ENCODE data around the gene HAND1. TPM values are rescaled to one million over a fixed set of nuclear protein-coding genes. Genes with fewer than 3 reads are reported as not detected.
A peak's percentile ranks its signal among the peaks of the same experiment; 100 is the strongest.

The HAND1 gene
- total RNA-seq, 2 donors from 2014 or later = not detected

- Mint-ChIP-seq H3K9me3 (no peaks in the 10 kb centered on the region), H3K4me3 (no peak overlapping the region), H3K4me1 (no peaks in the 10 kb centered on the region), H3K27ac (no peak overlapping the region), H3K27me3 (peaks cover 14% of the 10 kb centered on the region), H3K36me3 (ENCODE audit: low read depth) (peaks cover 1% of the 10 kb centered on the region)
- ATAC-seq (replicated peaks) = no peak
These were observed 11.9 kb downstream of the HAND1 start for GRCh38 chr5:154466147-154466546.

- H3K36me3 Mint-ChIP-seq (ENCODE audit: low read depth) = peaks cover 5% of the 10 kb centered on the region
- no peak for ATAC-seq (replicated peaks)
- no peak overlapping the region for H3K4me3 Mint-ChIP-seq
- H3K27me3 Mint-ChIP-seq = peaks cover 8% of the 10 kb centered on the region
- no peaks in the 10 kb centered on the region for H3K4me1 Mint-ChIP-seq
- H3K27ac Mint-ChIP-seq = no peak overlapping the region
- no peaks in the 10 kb centered on the region for H3K9me3 Mint-ChIP-seq
These were observed 12.9 kb downstream of the HAND1 start for GRCh38 chr5:154465169-154465568.

- no peak for ATAC-seq (replicated peaks)
- Mint-ChIP-seq H3K9me3 (no peaks in the 10 kb centered on the region), H3K36me3 (ENCODE audit: low read depth) (peaks cover 5% of the 10 kb centered on the region), H3K4me1 (no peaks in the 10 kb centered on the region), H3K27ac (no peak overlapping the region), H3K27me3 (peaks cover 4% of the 10 kb centered on the region), H3K4me3 (no peak overlapping the region)
These were observed 13.6 kb downstream of the HAND1 start for GRCh38 chr5:154464438-154464837.

- Mint-ChIP-seq H3K27me3 (no peaks in the 10 kb centered on the region), H3K9me3 (no peaks in the 10 kb centered on the region), H3K27ac (no peak overlapping the region), H3K4me1 (no peaks in the 10 kb centered on the region), H3K36me3 (ENCODE audit: low read depth) (peaks cover 29% of the 10 kb centered on the region), H3K4me3 (no peak overlapping the region)
- no peak for ATAC-seq (replicated peaks)
These were observed 16.5 kb downstream of the HAND1 start for GRCh38 chr5:154461531-154461930.

GRCh38 chr5:154460172-154460571 is 17.9 kb downstream of the HAND1 start:
- H3K4me1 Mint-ChIP-seq = no peaks in the 10 kb centered on the region
- H3K27me3 Mint-ChIP-seq = no peaks in the 10 kb centered on the region
- no peak overlapping the region for H3K4me3 Mint-ChIP-seq
- H3K27ac Mint-ChIP-seq = no peak overlapping the region
- ATAC-seq (replicated peaks) = no peak
- H3K36me3 Mint-ChIP-seq (ENCODE audit: low read depth) = peaks cover 42% of the 10 kb centered on the region
- H3K9me3 Mint-ChIP-seq = no peaks in the 10 kb centered on the region

- Mint-ChIP-seq H3K27ac (no peak overlapping the region), H3K4me3 (no peak overlapping the region), H3K36me3 (ENCODE audit: low read depth) (peaks cover 54% of the 10 kb centered on the region), H3K9me3 (no peaks in the 10 kb centered on the region), H3K4me1 (no peaks in the 10 kb centered on the region), H3K27me3 (no peaks in the 10 kb centered on the region)
- no peak for ATAC-seq (replicated peaks)
These were observed 19.0 kb downstream of the HAND1 start for GRCh38 chr5:154459015-154459414.

DNA sequence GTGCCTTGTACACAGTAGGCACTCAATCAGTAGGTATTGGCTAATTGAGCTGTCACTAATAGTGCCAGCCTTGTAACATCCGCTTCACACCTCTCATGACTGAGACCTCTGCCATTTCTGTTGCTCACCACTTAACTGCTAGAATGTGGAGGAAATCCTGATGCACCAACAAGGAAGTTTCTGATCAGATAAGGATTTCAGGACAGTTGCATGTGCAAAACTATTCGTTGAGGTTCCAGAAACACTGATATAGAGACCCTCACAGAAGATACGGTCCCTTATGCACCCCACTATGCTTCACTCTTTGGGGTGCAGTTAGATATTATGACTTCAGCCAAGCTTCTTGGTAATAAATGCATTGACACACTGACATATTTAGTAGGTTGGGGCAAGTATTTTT is 21.5 kb downstream of the HAND1 start:
- no peak for ATAC-seq (replicated peaks)
- H3K27ac Mint-ChIP-seq = no peak overlapping the region
- no peaks in the 10 kb centered on the region for H3K27me3 Mint-ChIP-seq
- H3K4me3 Mint-ChIP-seq = no peak overlapping the region
- H3K4me1 Mint-ChIP-seq = peaks cover 6% of the 10 kb centered on the region
- H3K36me3 Mint-ChIP-seq (ENCODE audit: low read depth) = peaks cover 79% of the 10 kb centered on the region
- H3K9me3 Mint-ChIP-seq = no peaks in the 10 kb centered on the region

GRCh38 chr5:154455585-154455984 is 22.4 kb downstream of the HAND1 start:
- peaks cover 83% of the 10 kb centered on the region for H3K36me3 Mint-ChIP-seq (ENCODE audit: low read depth)
- no peak overlapping the region for H3K27ac Mint-ChIP-seq
- no peak for ATAC-seq (replicated peaks)
- no peak overlapping the region for H3K4me3 Mint-ChIP-seq
- H3K9me3 Mint-ChIP-seq = no peaks in the 10 kb centered on the region
- peaks cover 8% of the 10 kb centered on the region for H3K4me1 Mint-ChIP-seq
- H3K27me3 Mint-ChIP-seq = no peaks in the 10 kb centered on the region

DNA sequence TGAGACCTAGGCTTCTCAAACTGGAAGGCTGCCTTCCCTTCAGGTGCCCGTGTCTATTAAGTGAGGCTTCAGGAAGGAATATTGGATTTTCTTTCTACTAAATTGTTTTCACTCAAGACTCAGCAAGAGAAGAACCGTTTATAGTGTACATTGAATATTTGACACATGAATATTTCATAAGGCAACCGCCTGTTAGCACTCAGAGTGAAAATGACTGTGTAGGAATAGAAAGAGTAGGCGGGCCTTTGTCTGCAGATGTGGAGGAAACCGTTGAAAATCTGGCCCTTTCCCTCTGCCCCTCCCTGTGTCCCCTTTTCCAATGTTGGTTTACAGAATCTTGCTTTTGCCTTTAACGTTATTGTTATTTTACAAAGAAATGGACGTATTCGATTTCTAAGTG is 26.1 kb downstream of the HAND1 start:
- peaks cover 24% of the 10 kb centered on the region for H3K4me1 Mint-ChIP-seq
- no peak overlapping the region for H3K27ac Mint-ChIP-seq
- no peaks in the 10 kb centered on the region for H3K9me3 Mint-ChIP-seq
- H3K36me3 Mint-ChIP-seq (ENCODE audit: low read depth) = peaks cover 74% of the 10 kb centered on the region
- no peak for ATAC-seq (replicated peaks)
- H3K4me3 Mint-ChIP-seq = no peak overlapping the region
- H3K27me3 Mint-ChIP-seq = no peaks in the 10 kb centered on the region

DNA sequence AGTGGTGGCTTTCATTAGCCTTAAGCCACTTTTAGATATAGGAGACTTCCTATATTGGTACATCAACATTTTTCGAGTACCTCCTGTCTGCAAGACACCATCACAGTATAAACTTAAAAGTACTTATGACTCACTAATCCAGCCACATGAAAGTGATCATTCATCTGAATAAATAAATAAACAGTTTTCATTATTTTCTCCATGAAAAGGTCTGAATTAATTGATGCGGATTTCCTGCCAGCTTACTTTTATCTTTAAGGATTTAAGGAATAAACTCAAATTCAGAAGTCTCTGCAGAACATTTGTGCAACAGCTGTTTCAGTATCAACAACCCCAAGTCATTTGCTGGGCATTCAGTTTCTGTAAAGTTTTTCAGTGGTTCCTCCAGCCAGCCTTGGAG is 28.2 kb downstream of the HAND1 start:
- H3K4me1 Mint-ChIP-seq = peaks cover 25% of the 10 kb centered on the region
- H3K27me3 Mint-ChIP-seq = no peaks in the 10 kb centered on the region
- H3K36me3 Mint-ChIP-seq (ENCODE audit: low read depth) = peaks cover 58% of the 10 kb centered on the region
- no peak overlapping the region for H3K27ac Mint-ChIP-seq
- peak overlapping the region; percentile 88 for H3K4me3 Mint-ChIP-seq
- ATAC-seq (replicated peaks) = no peak
- H3K9me3 Mint-ChIP-seq = no peaks in the 10 kb centered on the region

GRCh38 chr5:154447089-154447725 is 30.8 kb downstream of the HAND1 start:
- ATAC-seq (replicated peaks) = no peak
- Mint-ChIP-seq H3K9me3 (no peaks in the 10 kb centered on the region), H3K4me1 (peaks cover 31% of the 10 kb centered on the region), H3K36me3 (ENCODE audit: low read depth) (peaks cover 42% of the 10 kb centered on the region), H3K4me3 (peak overlapping the region; percentile 88), H3K27me3 (no peaks in the 10 kb centered on the region), H3K27ac (peak overlapping the region; percentile 74)

GRCh38 chr5:154446195-154447088 is 31.6 kb downstream of the HAND1 start:
- H3K36me3 Mint-ChIP-seq (ENCODE audit: low read depth) = peaks cover 42% of the 10 kb centered on the region
- ATAC-seq (replicated peaks) = peak; percentile 19
- H3K4me1 Mint-ChIP-seq = peaks cover 35% of the 10 kb centered on the region
- peak overlapping the region; percentile 92 for H3K27ac Mint-ChIP-seq
- H3K4me3 Mint-ChIP-seq = peak overlapping the region; percentile 95
- no peaks in the 10 kb centered on the region for H3K9me3 Mint-ChIP-seq
- H3K27me3 Mint-ChIP-seq = no peaks in the 10 kb centered on the region

DNA sequence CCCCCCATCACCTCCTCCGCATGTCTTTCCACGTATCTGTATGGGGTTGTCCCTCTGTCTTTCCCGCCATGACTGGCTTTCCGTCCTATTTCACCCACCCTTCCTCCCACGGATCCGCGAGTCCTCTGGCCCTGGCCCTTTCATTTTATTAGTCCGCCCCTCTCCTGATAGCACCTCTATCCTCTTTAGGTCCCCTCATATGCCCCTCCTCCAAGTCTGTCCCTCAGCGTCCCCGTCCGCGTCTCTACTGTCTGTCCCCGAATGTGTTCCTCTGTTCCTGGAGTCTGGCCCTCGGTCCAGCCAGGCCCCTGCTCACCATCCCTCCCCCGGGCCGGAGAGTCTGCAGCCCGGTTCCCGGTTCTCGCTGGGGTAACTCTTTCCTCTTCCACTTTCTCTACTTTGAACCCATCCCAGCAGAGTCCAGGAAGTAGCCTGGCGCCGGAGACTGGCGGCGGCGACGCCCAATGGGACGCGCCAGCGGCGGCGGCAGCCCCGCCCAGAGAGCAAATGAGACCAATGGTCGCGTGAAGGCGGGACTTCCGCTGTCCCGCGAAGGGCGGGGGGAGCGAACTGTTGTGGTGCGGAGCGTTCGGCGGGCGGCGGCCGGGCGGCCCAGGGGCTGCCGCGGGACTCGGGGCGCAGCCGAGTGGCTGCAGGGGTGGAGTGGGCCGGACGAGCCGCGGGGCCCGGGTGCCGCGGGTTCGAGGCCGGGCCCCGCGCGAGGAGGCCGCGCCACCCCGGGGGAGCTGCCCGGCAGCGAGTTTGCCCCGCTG is 32.4 kb downstream of the HAND1 start, which contains the start of gene SAP30L:
TSS of gene SAP30L (plus strand) at position 576 of the 773 bp plus-strand sequence. CDS start 608 bp downstream, outside the sequence.
- Mint-ChIP-seq H3K27ac (peak within 1 kb of the TSS; percentile 92), H3K9me3 (no peaks in the 10 kb centered on the region), H3K4me3 (peak within 1 kb of the TSS; percentile 95), H3K36me3 (ENCODE audit: low read depth) (peaks cover 42% of the 10 kb centered on the region), H3K27me3 (no peaks in the 10 kb centered on the region), H3K4me1 (peaks cover 32% of the 10 kb centered on the region)
- ATAC-seq (replicated peaks) = peak; percentile 98

DNA sequence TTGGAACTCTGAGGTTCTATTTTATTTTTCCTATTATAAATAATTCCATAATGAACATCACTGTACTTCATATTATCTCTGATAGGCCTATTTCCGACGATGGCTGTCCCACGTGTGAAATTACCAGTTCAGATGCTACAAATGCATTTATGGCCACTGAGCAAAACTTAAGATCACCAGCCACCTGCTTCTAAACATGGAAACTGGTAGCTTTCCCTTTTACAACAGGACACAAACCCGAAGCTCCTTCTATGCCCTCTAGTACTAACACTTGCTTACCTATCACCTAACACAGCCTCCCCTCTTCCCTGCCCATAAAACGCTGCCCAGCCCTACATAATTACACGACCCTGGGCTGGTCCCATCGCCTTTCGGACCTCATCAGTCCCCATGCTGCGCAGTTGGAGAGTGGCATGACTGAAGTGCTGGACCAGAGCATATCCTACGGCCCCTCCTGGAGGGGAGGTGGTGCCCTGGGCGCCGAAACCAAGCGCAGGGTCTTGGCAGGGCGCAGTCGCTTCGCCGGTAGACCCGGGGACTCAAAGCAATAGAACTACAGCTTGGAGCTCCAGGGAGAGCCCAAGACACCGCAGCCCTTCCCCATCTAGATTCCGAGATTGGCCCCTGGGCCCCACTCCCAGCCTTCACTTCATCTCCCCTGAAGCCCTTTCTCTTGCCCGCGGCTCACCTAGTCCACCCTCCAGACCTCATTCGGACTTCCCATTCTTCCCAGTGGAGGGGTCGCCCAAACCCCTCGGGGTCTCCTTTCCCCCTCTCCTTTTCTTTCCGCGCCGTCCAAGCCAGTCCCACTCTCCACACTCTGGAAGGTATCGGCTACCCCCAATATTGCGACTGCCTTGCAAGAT is 33.2 kb downstream of the HAND1 start:
- Mint-ChIP-seq H3K4me1 (peaks cover 26% of the 10 kb centered on the region), H3K27ac (peak overlapping the region; percentile 92), H3K4me3 (peak overlapping the region; percentile 95), H3K36me3 (ENCODE audit: low read depth) (peaks cover 45% of the 10 kb centered on the region), H3K27me3 (no peaks in the 10 kb centered on the region), H3K9me3 (no peaks in the 10 kb centered on the region)
- no peak for ATAC-seq (replicated peaks)
